Ovary (tissue), 9 donors: ENCODE data around the gene NCAN. TPM values are rescaled to one million over a fixed set of nuclear protein-coding genes. Genes with fewer than 3 reads are reported as not detected.

Experiments used
- DNase-seq, 5 donors: peaks; one replicate each; pipeline ENCODE4 v3.0.0-alpha.2; 2019 to 2020
- H3K27ac ChIP-seq, 2 donors: fragments of 200-600 bp; one replicate each; pipeline versions ENCODE4 v1.5.1 to v1.8.0; 2019 to 2022
- H3K27me3 ChIP-seq: fragments of 200-600 bp; one replicate; pipeline ENCODE4 v1.8.0; 2022
- H3K36me3 ChIP-seq: fragments of 200-600 bp; sonication (generic); one replicate; pipeline ENCODE4 v1.5.1; 2019
- H3K4me1 ChIP-seq: one replicate; pipeline ENCODE4 v1.8.1; 2013; ENCODE audit warnings: mild to moderate bottlenecking, moderate library complexity; ENCODE audit not compliant: insufficient read depth
- H3K4me3 ChIP-seq: fragments of 200-600 bp; sonication (generic); one replicate; pipeline ENCODE4 v1.5.1; 2017
- H3K9me3 ChIP-seq, 2 donors: fragments of 200-600 bp in 1 of 2; sonication (generic) in 1 of 2; one replicate each; pipeline versions ENCODE4 v1.5.1 to v1.8.1; 2013 to 2019; ENCODE audit warnings: mild to moderate bottlenecking in 1 of 2, moderate library complexity in 1 of 2
- CTCF ChIP-seq, 3 donors: fragments of 450-650 bp in 2 of 3; fragments of 200-600 bp in 1 of 3; IDR thresholded peaks; one replicate each; pipeline versions ENCODE4 v1.5.1 to v1.8.0; 2016 to 2022; ENCODE audit warnings: antibody characterized with exemption in 3 of 3, mild to moderate bottlenecking in 1 of 3
- EP300 ChIP-seq: sonication (generic); formaldehyde crosslinking; IDR thresholded peaks from one replicate; pipeline ENCODE4 v1.6.1; 2017; ENCODE audit warnings: antibody characterized with exemption
- POLR2A ChIP-seq: fragments of 450-650 bp; IDR thresholded peaks from one replicate; pipeline ENCODE4 v1.6.1; 2017; ENCODE audit warnings: antibody characterized with exemption, mild to moderate bottlenecking, moderate library complexity
- WGBS, 3 donors: extraction: QIAGEN DNeasy Blood & Tissue Kit in 1 of 3; methylation state at CpG; one replicate each; pipeline versions ENCODE4 v1.1.5 to v1.1.7; 2013 to 2017; 5-methylcytosine and 5-hydroxymethylcytosine counted together
- intact Hi-C, 4 donors: fragments of 100-400 bp; cut with DNase I; formaldehyde crosslinking; loops; one replicate each; pipeline versions ENCODE4 v1.11.0 to v1.15.1; 2022 to 2023
- polyA plus RNA-seq, 2 donors: library from polyadenylated mRNA; stranded (reverse); fragments of 200-250 nt in 1 of 2; fragments of 350-450 nt in 1 of 2; fragmentation: Illumina TruSeq in 1 of 2; extraction: RNeasy Lipid Tissue Mini Kit (QIAGEN cat#74804) in 1 of 2; gene quantifications; one replicate each; pipeline ENCODE4 v1.2.3, GENCODE V29; 2013 to 2014
- total RNA-seq, 7 donors: library from RNA; depleted of rRNA in 2 of 7; stranded (reverse); fragments of >200 nt in 2 of 7; fragmentation: NEBNext Ultra II Directional in 3 of 7; extraction: Animal tissue kit (Norgen Biotek cat#: 25700) in 3 of 7; gene quantifications; one replicate each; pipeline versions ENCODE4 v1.1.0 to v1.2.4, GENCODE V29; 2016 to 2023
- donor health status: DM: no; HTN: no; CAD: no; lungs with moderate emphysema.
- donor health status: DM: no; HTN: no; CAD: no.
- donor health status: Bipolar disorder and iron deficiency.
- donor health status: DM: yes; HTN: yes; CAD: no.
- donor health status: DM: no; HTN: no; CAD: no.
- donor health status: DM: yes; HTN: yes; CAD: no.

NCAN gene
- total and polyA plus RNA-seq, 9 donors: not detected

- no peaks in the 10 kb centered on the region for H3K27me3 ChIP-seq
- intact Hi-C loops: no loop called here
- 47 to 57% (median 55%) methylated on average over 8 of the region's 8 CpGs for WGBS, 3 donors
- no peak overlapping the region for H3K27ac ChIP-seq
- DNase-seq: no peak
- no peak overlapping the region for H3K4me3 ChIP-seq
- H3K4me1 ChIP-seq: peaks cover 2% of the 10 kb centered on the region
- no peaks in the 10 kb centered on the region for H3K9me3 ChIP-seq
- no peak for TF ChIP-seq EP300
- no peak for TF ChIP-seq POLR2A
- TF ChIP-seq CTCF (IDR thresholded peaks at IDR 0.05): no peak
- H3K36me3 ChIP-seq: no peaks in the 10 kb centered on the region
Measured at GRCh38 chr19:19274146-19274545, 62.4 kb downstream of the NCAN start.

GRCh38 chr19:19274716-19275565 is 63.2 kb downstream of the NCAN start:
- WGBS, 3 donors: 72 to 76% (median 72%) methylated on average over 9 of the region's 9 CpGs
- no peak overlapping the region for H3K27ac ChIP-seq
- TF ChIP-seq EP300 (no peak), CTCF (IDR thresholded peaks at IDR 0.05) (no peak), POLR2A (no peak)
- H3K36me3 ChIP-seq: no peaks in the 10 kb centered on the region
- no peaks in the 10 kb centered on the region for H3K9me3 ChIP-seq
- intact Hi-C loops: no loop called here
- DNase-seq: no peak
- no peaks in the 10 kb centered on the region for H3K27me3 ChIP-seq
- H3K4me1 ChIP-seq: peaks cover 2% of the 10 kb centered on the region
- no peak overlapping the region for H3K4me3 ChIP-seq

- 58 to 70% (median 60%) methylated on average over 12 of the region's 12 CpGs for WGBS, 3 donors
- Histone ChIP-seq H3K4me3 (no peak overlapping the region), H3K4me1 (peaks cover 2% of the 10 kb centered on the region), H3K27ac (no peak overlapping the region), H3K27me3 (no peaks in the 10 kb centered on the region), H3K36me3 (no peaks in the 10 kb centered on the region), H3K9me3 (no peaks in the 10 kb centered on the region)
- no peak for DNase-seq
- no peak for TF ChIP-seq EP300
- TF ChIP-seq CTCF (IDR thresholded peaks at IDR 0.05): no peak
- TF ChIP-seq POLR2A: no peak
- intact Hi-C loops: no loop called here
Measured at GRCh38 chr19:19276386-19276785, 64.6 kb downstream of the NCAN start.

GRCh38 chr19:19276851-19277250 is 65.1 kb downstream of the NCAN start:
- Histone ChIP-seq H3K9me3 (no peaks in the 10 kb centered on the region), H3K4me3 (no peak overlapping the region), H3K36me3 (no peaks in the 10 kb centered on the region), H3K27me3 (no peaks in the 10 kb centered on the region), H3K27ac (no peak overlapping the region), H3K4me1 (peaks cover 2% of the 10 kb centered on the region)
- WGBS, 3 donors: 86 to 90% (median 87%) methylated on average over 19 to 20 of the region's 20 CpGs
- TF ChIP-seq EP300 (no peak), CTCF (IDR thresholded peaks at IDR 0.05) (no peak), POLR2A (no peak)
- intact Hi-C loops: no loop called here
- no peak for DNase-seq
